ENCODE measurements around the gene TBC1D9B. TPM values are rescaled to one million over a fixed set of nuclear protein-coding genes. Genes with fewer than 3 reads are reported as not detected.
A peak's percentile ranks its signal among the peaks of the same experiment; 100 is the strongest.

TBC1D9B gene
- total RNA-seq, 4 donors from 2014 or later = 50.7 to 78.5 (median 62.4) TPM

GRCh38 chr5:179863449-179864085, 44.1 kb downstream of the TBC1D9B start:
- Histone ChIP-seq H3K36me3 (peaks cover 14 to 73% (median 22%) of the 10 kb centered on the region in 3 donors), H3K27me3 (no peaks in the 10 kb centered on the region), H3K27ac (no peak overlapping the region), H3K9me3 (no peaks in the 10 kb centered on the region), H3K4me1 (peaks cover 8 to 38% (median 9%) of the 10 kb centered on the region in 3 donors), H3K4me3 (no peak overlapping the region)
- 96 to 98% methylated on average over 10 to 12 of the region's 31 CpGs for WGBS, 2 donors
- intact Hi-C loops (cut with DNase I) = no loop called here
- TF ChIP-seq, protein P1, sequence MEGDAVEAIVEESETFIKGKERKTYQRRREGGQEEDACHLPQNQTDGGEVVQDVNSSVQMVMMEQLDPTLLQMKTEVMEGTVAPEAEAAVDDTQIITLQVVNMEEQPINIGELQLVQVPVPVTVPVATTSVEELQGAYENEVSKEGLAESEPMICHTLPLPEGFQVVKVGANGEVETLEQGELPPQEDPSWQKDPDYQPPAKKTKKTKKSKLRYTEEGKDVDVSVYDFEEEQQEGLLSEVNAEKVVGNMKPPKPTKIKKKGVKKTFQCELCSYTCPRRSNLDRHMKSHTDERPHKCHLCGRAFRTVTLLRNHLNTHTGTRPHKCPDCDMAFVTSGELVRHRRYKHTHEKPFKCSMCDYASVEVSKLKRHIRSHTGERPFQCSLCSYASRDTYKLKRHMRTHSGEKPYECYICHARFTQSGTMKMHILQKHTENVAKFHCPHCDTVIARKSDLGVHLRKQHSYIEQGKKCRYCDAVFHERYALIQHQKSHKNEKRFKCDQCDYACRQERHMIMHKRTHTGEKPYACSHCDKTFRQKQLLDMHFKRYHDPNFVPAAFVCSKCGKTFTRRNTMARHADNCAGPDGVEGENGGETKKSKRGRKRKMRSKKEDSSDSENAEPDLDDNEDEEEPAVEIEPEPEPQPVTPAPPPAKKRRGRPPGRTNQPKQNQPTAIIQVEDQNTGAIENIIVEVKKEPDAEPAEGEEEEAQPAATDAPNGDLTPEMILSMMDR (IDR thresholded peaks at IDR 0.05) = no peak
- TF ChIP-seq POLR2A (IDR thresholded peaks at IDR 0.05) = no peak
- no peak for DNase-seq

GRCh38 chr5:179862891-179863290, 44.8 kb downstream of the TBC1D9B start:
- 100% methylated on average over 3 to 6 of the region's 9 CpGs for WGBS, 2 donors
- H3K27ac ChIP-seq = no peak overlapping the region
- intact Hi-C loops (cut with DNase I) = no loop called here
- H3K27me3 ChIP-seq = no peaks in the 10 kb centered on the region
- H3K9me3 ChIP-seq = no peaks in the 10 kb centered on the region
- no peak for TF ChIP-seq POLR2A (IDR thresholded peaks at IDR 0.05)
- TF ChIP-seq, protein P1 (IDR thresholded peaks at IDR 0.05) = no peak
- H3K4me1 ChIP-seq = peaks cover 8 to 43% (median 9%) of the 10 kb centered on the region in 3 donors
- peaks cover 14 to 67% (median 22%) of the 10 kb centered on the region in 3 donors for H3K36me3 ChIP-seq
- no peak for DNase-seq
- H3K4me3 ChIP-seq = no peak overlapping the region

DNA sequence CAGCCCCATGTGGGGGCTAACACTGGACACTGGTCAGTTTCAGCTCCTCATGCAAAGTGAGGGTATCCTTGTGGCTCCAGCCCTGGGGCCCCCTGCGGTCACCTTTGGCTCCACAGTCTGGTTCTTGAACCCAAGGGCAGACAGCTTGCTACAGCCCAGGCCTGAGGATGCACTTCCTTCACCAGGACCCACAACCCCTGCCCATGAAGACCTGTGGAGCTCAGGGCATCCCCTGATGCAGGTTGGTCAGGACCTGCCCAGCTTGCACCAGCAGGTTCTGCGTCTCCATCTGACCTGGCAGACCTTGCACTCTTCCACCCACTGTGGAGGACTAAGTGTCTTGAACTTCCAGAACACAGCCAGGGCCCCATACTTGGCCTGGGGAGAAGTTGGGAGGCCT, 45.4 kb downstream of the TBC1D9B start:
- Histone ChIP-seq H3K36me3 (peaks cover 14 to 61% (median 22%) of the 10 kb centered on the region in 3 donors), H3K9me3 (no peaks in the 10 kb centered on the region), H3K27me3 (no peaks in the 10 kb centered on the region), H3K4me1 (peaks cover 8 to 49% (median 12%) of the 10 kb centered on the region in 3 donors), H3K27ac (no peak overlapping the region), H3K4me3 (no peak overlapping the region)
- intact Hi-C loops (cut with DNase I) = no loop called here
- WGBS, 2 donors = no CpG with 5 or more reads among the region's 2 CpGs
- TF ChIP-seq, protein P1 (IDR thresholded peaks at IDR 0.05) = no peak
- TF ChIP-seq POLR2A (IDR thresholded peaks at IDR 0.05) = no peak
- no peak for DNase-seq

- no peaks in the 10 kb centered on the region for H3K27me3 ChIP-seq
- peaks cover 3 to 38% (median 8%) of the 10 kb centered on the region in 3 donors for H3K4me1 ChIP-seq
- no peak overlapping the region for H3K4me3 ChIP-seq
- intact Hi-C loops (cut with DNase I) = no loop called here
- WGBS, 2 donors = 76 to 79% methylated on average over 11 of the region's 11 CpGs
- H3K27ac ChIP-seq = no peak overlapping the region
- no peaks in the 10 kb centered on the region for H3K9me3 ChIP-seq
- H3K36me3 ChIP-seq = peaks cover 14 to 41% (median 19%) of the 10 kb centered on the region in 3 donors
- DNase-seq = no peak
- TF ChIP-seq, protein P1 (IDR thresholded peaks at IDR 0.05) = no peak
- no peak for TF ChIP-seq POLR2A (IDR thresholded peaks at IDR 0.05)
Observed at GRCh38 chr5:179860301-179860700, 47.4 kb downstream of the TBC1D9B start.

GRCh38 chr5:179858586-179859427, 48.9 kb downstream of the TBC1D9B start, which contains the start of gene MRNIP:
MRNIP (minus strand) TSS chr5:179858817; CDS start chr5:179858796, 21 bp downstream.
- Histone ChIP-seq H3K4me1 (peaks cover 3 to 34% (median 8%) of the 10 kb centered on the region in 3 donors), H3K9me3 (no peaks in the 10 kb centered on the region), H3K27me3 (no peaks in the 10 kb centered on the region), H3K27ac (peak within 1 kb of the TSS; percentile 84 to 93 (median 90)), H3K36me3 (peaks cover 7 to 28% (median 14%) of the 10 kb centered on the region in 3 donors), H3K4me3 (peak within 1 kb of the TSS; percentile 79 to 97 (median 84))
- WGBS, 2 donors = 1% methylated on average over 46 to 54 of the region's 90 CpGs
- DNase-seq = peak; percentile 80
- TF ChIP-seq, protein P1 (IDR thresholded peaks at IDR 0.05) = peak in 2 of 6 experiments; percentile 27 to 38
- TF ChIP-seq POLR2A (IDR thresholded peaks at IDR 0.05) = peak in 2 of 4 donors; percentile 51 to 64
- intact Hi-C loops (cut with DNase I) = no loop called here
